ENCODE data around the gene PPARA. TPM values are rescaled to one million over a fixed set of nuclear protein-coding genes. Genes with fewer than 3 reads are reported as not detected.

Gene PPARA
- total RNA-seq, 3 donors from 2014 or later (not counting 1 experiment from before 2014, with no cell fraction given): 20.1 to 27.8 (median 27.0) TPM

DNA sequence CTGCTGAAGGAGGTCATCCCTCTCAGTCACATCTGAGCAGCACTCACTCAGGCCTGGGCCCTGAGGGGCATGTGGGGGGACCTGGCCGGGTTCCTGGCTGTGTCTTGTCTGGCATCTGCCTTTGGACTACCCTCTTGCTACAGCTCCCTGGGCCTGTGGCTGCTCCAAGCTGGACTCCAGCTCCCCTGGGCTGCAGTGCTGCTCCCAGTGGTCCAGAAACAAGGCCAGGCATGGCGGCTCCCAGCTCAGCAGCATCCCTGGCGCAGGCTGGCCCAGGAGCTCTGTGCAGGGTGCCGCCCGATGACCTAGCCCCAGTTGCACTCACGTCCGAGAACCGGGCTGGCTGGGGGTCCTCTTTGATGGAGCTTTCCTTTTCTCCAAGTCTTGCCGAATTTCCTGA is 94.4 kb downstream of the PPARA start:
- 97% methylated on average over 9 of the region's 9 CpGs for WGBS (ENCODE audit: insufficient coverage)
- TF ChIP-seq, protein P1, sequence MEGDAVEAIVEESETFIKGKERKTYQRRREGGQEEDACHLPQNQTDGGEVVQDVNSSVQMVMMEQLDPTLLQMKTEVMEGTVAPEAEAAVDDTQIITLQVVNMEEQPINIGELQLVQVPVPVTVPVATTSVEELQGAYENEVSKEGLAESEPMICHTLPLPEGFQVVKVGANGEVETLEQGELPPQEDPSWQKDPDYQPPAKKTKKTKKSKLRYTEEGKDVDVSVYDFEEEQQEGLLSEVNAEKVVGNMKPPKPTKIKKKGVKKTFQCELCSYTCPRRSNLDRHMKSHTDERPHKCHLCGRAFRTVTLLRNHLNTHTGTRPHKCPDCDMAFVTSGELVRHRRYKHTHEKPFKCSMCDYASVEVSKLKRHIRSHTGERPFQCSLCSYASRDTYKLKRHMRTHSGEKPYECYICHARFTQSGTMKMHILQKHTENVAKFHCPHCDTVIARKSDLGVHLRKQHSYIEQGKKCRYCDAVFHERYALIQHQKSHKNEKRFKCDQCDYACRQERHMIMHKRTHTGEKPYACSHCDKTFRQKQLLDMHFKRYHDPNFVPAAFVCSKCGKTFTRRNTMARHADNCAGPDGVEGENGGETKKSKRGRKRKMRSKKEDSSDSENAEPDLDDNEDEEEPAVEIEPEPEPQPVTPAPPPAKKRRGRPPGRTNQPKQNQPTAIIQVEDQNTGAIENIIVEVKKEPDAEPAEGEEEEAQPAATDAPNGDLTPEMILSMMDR (IDR thresholded peaks at IDR 0.05): no peak
- DNase-seq (no peak), ATAC-seq (no peak)
- H3K4me3 Mint-ChIP-seq: no peak overlapping the region
- Histone ChIP-seq H3K4me1 (ENCODE audit: control insufficient read depth, insufficient read depth, low read length) (peaks cover 19% of the 10 kb centered on the region), H3K27ac (ENCODE audit: low read length) (no peak overlapping the region), H3K9me3 (ENCODE audit: control insufficient read depth, insufficient read depth, low read length) (no peaks in the 10 kb centered on the region), H3K27me3 (ENCODE audit: control insufficient read depth, insufficient read depth, low read length) (no peaks in the 10 kb centered on the region), H3K36me3 (ENCODE audit: control insufficient read depth, insufficient read depth, low read length) (peaks cover 10% of the 10 kb centered on the region), H3K4me3 (ENCODE audit: low read length) (no peak overlapping the region)
- no peaks in the 10 kb centered on the region for H3K36me3 Mint-ChIP-seq
- H3K9me3 Mint-ChIP-seq: no peaks in the 10 kb centered on the region
- no peak overlapping the region for H3K27ac Mint-ChIP-seq
- no peaks in the 10 kb centered on the region for H3K27me3 Mint-ChIP-seq (ENCODE audit: low read depth in 2 of 2)
- intact Hi-C loops (cut with micrococcal nuclease): no loop called here
- H3K4me1 Mint-ChIP-seq: peaks cover 13 to 30% of the 10 kb centered on the region in 2 donors

DNA sequence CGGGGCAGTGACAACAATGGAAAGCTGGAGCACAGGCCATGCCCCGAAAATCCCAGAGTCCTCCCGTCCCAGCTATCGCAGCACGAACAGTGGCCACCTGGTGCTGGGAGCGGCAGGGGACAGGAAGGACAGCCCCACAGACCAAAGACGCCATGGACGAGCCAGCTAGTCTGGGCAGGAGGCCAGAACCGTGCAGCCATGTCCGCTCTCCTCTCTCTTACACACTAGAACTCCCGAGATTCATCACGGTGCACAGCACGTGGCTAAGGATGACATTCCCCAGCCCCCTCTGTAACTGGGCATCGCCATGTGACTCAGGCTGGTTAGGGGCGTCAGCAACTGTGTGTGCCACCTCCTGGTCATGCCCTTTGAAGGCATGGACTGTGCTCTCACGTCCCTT is 95.2 kb downstream of the PPARA start:
- Mint-ChIP-seq H3K4me1 (peaks cover 6 to 24% of the 10 kb centered on the region in 2 donors), H3K36me3 (no peaks in the 10 kb centered on the region), H3K4me3 (no peak overlapping the region), H3K9me3 (no peaks in the 10 kb centered on the region), H3K27me3 (ENCODE audit: low read depth in 2 of 2) (no peaks in the 10 kb centered on the region), H3K27ac (no peak overlapping the region)
- H3K9me3 ChIP-seq (ENCODE audit: control insufficient read depth, insufficient read depth, low read length): no peaks in the 10 kb centered on the region
- H3K36me3 ChIP-seq (ENCODE audit: control insufficient read depth, insufficient read depth, low read length): peaks cover 10% of the 10 kb centered on the region
- ATAC-seq (no peak), DNase-seq (no peak)
- H3K27ac ChIP-seq (ENCODE audit: low read length): no peak overlapping the region
- no peaks in the 10 kb centered on the region for H3K27me3 ChIP-seq (ENCODE audit: control insufficient read depth, insufficient read depth, low read length)
- H3K4me1 ChIP-seq (ENCODE audit: control insufficient read depth, insufficient read depth, low read length): peaks cover 13% of the 10 kb centered on the region
- no peak overlapping the region for H3K4me3 ChIP-seq (ENCODE audit: low read length)
- WGBS (ENCODE audit: insufficient coverage): 95% methylated on average over 16 of the region's 16 CpGs
- intact Hi-C loops (cut with micrococcal nuclease): no loop called here
- TF ChIP-seq, protein P1 (IDR thresholded peaks at IDR 0.05): no peak

DNA sequence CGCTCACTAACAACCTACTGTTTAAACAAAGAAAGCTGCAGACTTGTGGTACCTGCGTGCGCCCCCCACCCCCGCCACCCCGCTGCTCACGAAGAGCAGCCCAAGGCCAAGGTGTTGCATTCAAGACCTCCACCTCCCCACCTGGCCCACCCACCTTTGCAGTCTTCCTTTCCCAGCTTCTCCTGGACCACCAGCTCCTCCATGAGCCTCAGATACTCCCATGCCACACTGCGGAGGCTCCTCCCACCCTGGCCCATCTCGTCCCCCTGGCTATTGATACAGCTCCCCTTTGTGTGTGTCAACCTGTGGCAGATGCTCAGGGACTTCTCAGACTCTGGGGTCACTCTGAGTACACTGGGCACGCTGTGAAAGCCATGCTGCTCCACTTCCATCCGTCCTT is 95.9 kb downstream of the PPARA start:
- no peak for DNase-seq
- Histone ChIP-seq H3K9me3 (ENCODE audit: control insufficient read depth, insufficient read depth, low read length) (no peaks in the 10 kb centered on the region), H3K4me3 (ENCODE audit: low read length) (no peak overlapping the region), H3K36me3 (ENCODE audit: control insufficient read depth, insufficient read depth, low read length) (peaks cover 10% of the 10 kb centered on the region), H3K27ac (ENCODE audit: low read length) (no peak overlapping the region), H3K4me1 (ENCODE audit: control insufficient read depth, insufficient read depth, low read length) (peaks cover 15% of the 10 kb centered on the region), H3K27me3 (ENCODE audit: control insufficient read depth, insufficient read depth, low read length) (no peaks in the 10 kb centered on the region)
- TF ChIP-seq, protein P1 (IDR thresholded peaks at IDR 0.05): no peak
- intact Hi-C loops (cut with micrococcal nuclease): no loop called here
- H3K4me3 Mint-ChIP-seq: no peak overlapping the region
- H3K36me3 Mint-ChIP-seq: no peaks in the 10 kb centered on the region
- no peaks in the 10 kb centered on the region for H3K9me3 Mint-ChIP-seq
- 97% methylated on average over 10 of the region's 10 CpGs for WGBS (ENCODE audit: insufficient coverage)
- H3K27ac Mint-ChIP-seq: no peak overlapping the region
- no peak for ATAC-seq
- H3K4me1 Mint-ChIP-seq: peaks cover 9 to 29% of the 10 kb centered on the region in 2 donors
- H3K27me3 Mint-ChIP-seq (ENCODE audit: low read depth in 2 of 2): no peaks in the 10 kb centered on the region

DNA sequence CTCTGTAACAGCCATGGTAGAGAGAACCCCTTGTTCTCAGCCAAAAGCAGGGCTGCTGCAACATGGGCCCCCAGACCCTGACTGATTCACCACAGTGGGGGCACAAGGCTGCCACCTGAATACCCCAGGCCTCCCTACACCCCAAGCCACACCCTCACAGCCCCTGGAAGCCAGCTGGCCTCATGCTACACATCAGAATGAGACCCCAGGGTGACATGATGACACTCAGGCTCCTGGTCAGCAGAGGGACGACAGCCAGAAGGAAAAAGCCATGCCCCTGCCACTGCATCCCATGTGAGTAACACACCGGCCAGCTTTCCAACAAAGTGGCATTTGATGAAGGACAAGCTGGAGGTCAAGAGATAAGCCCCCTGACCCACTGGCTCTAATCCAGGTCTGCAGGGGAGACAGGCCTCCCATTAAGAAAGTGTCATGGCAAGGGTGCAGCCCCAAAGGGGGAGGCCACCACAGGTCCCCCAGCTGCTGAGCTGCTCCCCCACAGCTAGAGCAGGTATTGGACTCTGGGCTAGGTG is 97.2 kb downstream of the PPARA start:
- TF ChIP-seq, protein P1 (IDR thresholded peaks at IDR 0.05): no peak
- Mint-ChIP-seq H3K9me3 (no peaks in the 10 kb centered on the region), H3K4me3 (no peak overlapping the region)

More for the DNA sequence above, 97.2 kb downstream of the PPARA start:
- H3K27me3 ChIP-seq (ENCODE audit: control insufficient read depth, insufficient read depth, low read length): no peaks in the 10 kb centered on the region
- Mint-ChIP-seq H3K27ac (no peak overlapping the region), H3K4me1 (peaks cover 15 to 38% of the 10 kb centered on the region in 2 donors), H3K36me3 (no peaks in the 10 kb centered on the region), H3K27me3 (ENCODE audit: low read depth in 2 of 2) (no peaks in the 10 kb centered on the region)
- H3K9me3 ChIP-seq (ENCODE audit: control insufficient read depth, insufficient read depth, low read length): no peaks in the 10 kb centered on the region
- peaks cover 16% of the 10 kb centered on the region for H3K4me1 ChIP-seq (ENCODE audit: control insufficient read depth, insufficient read depth, low read length)
- 100% methylated on average over 2 of the region's 2 CpGs for WGBS (ENCODE audit: insufficient coverage)
- no peak for ATAC-seq
- H3K36me3 ChIP-seq (ENCODE audit: control insufficient read depth, insufficient read depth, low read length): peaks cover 10% of the 10 kb centered on the region
- no peak overlapping the region for H3K27ac ChIP-seq (ENCODE audit: low read length)
- H3K4me3 ChIP-seq (ENCODE audit: low read length): no peak overlapping the region
- DNase-seq: no peak
- intact Hi-C loops (cut with micrococcal nuclease): no loop called here

Data from natural killer cell (primary cell).